GM18498 (cell line): ENCODE data around the gene NPDC1.
"Not testable (repeated sequence)": the region's sequence is repeated elsewhere in the genome, so short reads cannot be mapped to it uniquely, and the experiment has no call there.

Experiments used
- ATAC-seq: cut with Tn5 transposase; IDR thresholded peaks from one replicate; pipeline ENCODE4 v1.9.1; 2021; ENCODE audit warnings: mild to moderate bottlenecking, moderate library complexity; ENCODE audit not compliant: unreplicated experiment

The NPDC1 gene

DNA sequence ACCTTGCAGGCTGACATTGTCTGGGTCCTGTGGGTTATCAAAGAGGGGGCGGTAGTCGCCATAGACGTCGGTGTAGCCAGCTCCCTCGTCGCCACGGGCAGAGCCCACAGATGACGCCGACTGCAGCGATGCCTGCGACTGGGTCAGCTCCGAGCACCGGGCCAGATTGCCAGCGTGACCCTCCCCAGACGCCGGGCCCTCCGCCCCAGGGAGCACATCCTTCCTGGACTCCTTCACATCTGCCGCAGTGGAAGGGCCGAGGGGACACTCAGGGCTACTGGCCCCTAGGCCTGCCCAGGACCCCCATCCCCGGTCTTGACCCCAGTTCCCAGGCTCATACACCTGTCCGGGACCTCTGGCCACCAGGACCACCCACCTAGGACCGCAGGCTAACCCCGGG lies 31.8 kb downstream of the NPDC1 start:
- no peak for ATAC-seq

GRCh38 chr9:137013571-137013940 lies 32.4 kb downstream of the NPDC1 start:
- ATAC-seq, result no peak

- ATAC-seq, result no peak
These were observed 33.0 kb downstream of the NPDC1 start for GRCh38 chr9:137012694-137013570.

DNA sequence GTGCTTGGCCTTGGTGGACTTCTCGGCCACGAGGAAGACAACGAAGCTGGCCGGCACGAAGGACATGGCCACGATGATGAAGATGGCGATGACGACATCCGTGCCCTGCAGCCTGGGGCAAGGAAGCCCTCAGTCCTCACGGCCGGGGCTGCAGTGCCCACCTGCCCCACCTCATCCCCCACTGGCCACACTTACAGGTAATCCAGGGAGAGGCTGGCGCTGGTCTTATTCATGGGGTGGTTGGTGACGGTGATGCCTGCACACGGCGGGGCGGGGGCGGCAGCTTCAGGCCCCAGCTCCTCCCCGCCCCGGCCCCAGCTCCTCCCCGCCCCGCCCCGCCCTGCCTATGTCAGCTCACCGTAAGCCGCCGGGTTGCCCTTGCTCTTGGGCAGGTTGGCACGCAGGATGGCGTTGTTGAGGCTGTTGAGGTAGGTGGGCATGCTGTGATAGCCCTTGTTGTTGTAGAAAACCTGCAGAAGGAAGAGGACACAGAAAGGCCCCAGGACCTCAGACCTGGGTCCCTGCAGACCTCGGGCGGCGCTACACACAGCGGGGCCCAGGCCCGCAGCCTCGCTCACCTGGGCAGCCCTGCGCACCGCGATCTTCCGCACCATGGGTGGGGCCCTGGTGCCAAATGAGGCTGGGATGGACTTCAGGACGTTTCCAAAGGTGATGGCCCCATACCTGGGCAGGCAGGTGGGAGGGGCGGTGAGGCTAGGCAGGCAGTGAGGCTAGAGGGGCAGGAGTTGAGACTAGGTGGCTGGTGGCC lies 33.9 kb downstream of the NPDC1 start:
- no peak for ATAC-seq

DNA sequence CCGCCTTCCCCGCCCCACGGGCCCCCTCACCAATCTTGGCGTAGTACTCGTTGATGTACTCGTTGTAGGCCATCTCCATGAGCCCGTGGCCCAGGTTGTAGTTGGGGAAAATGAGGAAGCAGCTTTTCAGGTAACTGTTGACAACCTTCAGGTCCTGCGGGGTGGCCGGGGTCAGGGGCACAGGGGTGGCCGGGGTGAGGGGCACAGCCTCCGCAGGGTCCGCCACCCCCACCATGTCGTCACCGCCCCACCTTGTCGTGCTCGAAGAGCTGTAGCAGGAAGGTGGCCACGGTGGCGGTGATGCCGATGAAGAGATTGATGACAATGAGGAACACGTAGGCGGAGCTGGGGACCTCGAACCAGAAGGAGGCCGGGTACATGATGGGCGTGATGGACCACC lies 34.8 kb downstream of the NPDC1 start:
- no peak for ATAC-seq

GRCh38 chr9:137009938-137010732 lies 35.8 kb downstream of the NPDC1 start:
- no peak for ATAC-seq

- no peak for ATAC-seq
These were observed 36.8 kb downstream of the NPDC1 start for GRCh38 chr9:137009217-137009616.

GRCh38 chr9:137008312-137008711 lies 37.7 kb downstream of the NPDC1 start:
- no peak for ATAC-seq

- ATAC-seq, result no peak
These were observed 38.1 kb downstream of the NPDC1 start for GRCh38 chr9:137007816-137008270.

- ATAC-seq, result no peak
These were observed 38.7 kb downstream of the NPDC1 start for GRCh38 chr9:137007108-137007815.

GRCh38 chr9:137006116-137007003 lies 39.6 kb downstream of the NPDC1 start:
- no peak for ATAC-seq

DNA sequence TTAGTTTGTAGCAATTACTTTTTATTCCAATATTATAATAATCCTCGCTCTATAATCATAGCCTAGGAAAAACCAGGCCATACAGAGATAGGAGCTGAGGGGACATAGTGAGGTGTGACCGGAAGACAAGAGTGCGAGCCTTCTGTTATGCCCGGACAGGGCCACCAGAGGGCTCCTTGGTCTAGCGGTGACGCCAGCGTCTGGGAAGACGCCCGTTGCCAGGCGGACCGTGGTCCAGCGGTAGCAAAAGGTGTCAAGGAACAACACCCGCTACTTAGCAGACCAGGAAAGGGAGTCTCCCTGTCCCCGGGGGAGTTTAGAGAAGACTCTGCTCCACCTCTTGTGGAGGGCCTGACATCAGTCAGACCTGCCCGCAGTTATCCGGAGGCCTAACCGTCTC lies 41.7 kb downstream of the NPDC1 start:
- not testable (repeated sequence) for ATAC-seq

- ATAC-seq, result no peak
These were observed 43.3 kb downstream of the NPDC1 start for GRCh38 chr9:137002646-137003041.

GRCh38 chr9:137001857-137002645 lies 43.9 kb downstream of the NPDC1 start:
- ATAC-seq, result no peak

DNA sequence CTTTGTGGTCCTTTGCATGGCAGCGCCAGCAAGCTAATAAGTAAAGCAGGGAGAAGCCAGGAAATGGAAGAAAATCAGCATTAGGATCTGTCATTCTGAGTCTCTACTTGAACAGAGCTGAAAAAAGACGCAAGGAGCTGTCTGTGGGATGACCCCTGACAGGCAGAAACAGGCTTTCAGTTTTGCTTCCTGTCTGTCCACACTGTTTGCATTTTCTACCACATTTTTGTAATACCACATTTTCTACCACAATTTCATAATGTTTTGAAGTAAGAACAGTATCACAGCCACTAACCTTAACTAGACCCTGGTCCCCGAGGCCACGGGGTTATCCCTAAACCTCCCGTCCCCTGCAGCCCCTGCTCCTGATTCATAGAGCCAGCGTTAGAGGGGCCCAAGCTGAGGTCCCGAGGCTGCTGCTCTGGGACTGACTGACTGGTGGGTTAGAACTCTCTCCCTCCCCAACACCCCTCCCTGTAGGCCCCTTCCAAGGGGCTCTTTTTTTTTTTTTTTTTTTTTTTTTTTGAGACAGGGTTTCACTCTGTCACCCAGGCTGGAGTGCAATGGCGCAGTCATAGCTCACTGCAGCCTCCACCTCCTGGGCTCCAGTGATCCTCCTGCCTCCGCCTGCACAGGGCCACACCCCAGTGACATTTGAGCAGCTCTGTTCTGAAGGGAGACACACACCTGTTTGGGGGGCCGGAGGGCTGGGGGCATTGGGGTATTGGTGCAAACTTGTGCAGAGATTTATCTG lies 45.6 kb downstream of the NPDC1 start:
- peak; percentile 76 for ATAC-seq

- no peak for ATAC-seq
These were observed 48.1 kb downstream of the NPDC1 start for GRCh38 chr9:136997830-136998234.

DNA sequence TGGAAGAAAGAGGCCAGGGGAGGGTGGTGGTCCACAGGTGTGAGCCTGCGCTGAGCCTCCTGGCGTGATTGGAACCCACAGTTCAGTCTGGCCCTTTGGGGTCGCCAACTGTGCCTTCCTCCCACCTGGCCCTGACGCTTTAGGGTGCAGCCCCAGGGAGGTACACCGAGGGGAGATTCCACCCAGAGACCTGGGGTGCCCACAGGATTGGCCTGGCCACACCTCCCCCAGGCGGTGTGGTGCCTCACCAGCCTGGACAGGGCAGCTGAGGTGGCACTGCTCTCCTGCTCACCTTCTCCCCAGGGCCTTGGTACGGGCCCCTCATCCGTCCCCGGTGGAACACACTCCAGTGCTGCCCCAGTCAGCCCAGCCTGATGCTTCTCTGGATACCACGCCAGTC lies 48.6 kb downstream of the NPDC1 start:
- ATAC-seq, result no peak
